GM18508 (cell line): ENCODE results near the gene PRPH2.

ENCODE experiments used
- ATAC-seq: cut with Tn5 transposase; IDR thresholded peaks from one replicate; pipeline ENCODE4 v1.9.1; 2021; ENCODE audit warnings: moderate number of reproducible peaks; ENCODE audit not compliant: insufficient read depth, unreplicated experiment

The PRPH2 gene

GRCh38 chr6:42652024-42652746, 70.2 kb downstream of the PRPH2 start:
- no peak for ATAC-seq
